Right lobe of liver (tissue), 4 donors: Measurements from ENCODE around the gene PNPLA7.

Source experiments
- POLR2A ChIP-seq: fragments of 450-650 bp; IDR thresholded peaks from one replicate; pipeline ENCODE4 v1.6.1; 2017; ENCODE audit warnings: antibody characterized with exemption, mild to moderate bottlenecking
- TF ChIP-seq, protein P1 (sequence below), 4 donors: fragments of 200-600 bp in 3 of 4; fragments of 450-650 bp in 1 of 4; IDR thresholded peaks; one replicate each; pipeline versions ENCODE4 v1.5.1 to v1.8.0; 2016 to 2022; ENCODE audit warnings: antibody characterized with exemption in 4 of 4, mild to moderate bottlenecking in 2 of 4
- donor health status: DM: no; HTN: no; CAD: no.
- donor health status: DM: no; HTN: no; CAD: no.
- donor health status: DM: no; HTN: yes; CAD: no.

DNA sequence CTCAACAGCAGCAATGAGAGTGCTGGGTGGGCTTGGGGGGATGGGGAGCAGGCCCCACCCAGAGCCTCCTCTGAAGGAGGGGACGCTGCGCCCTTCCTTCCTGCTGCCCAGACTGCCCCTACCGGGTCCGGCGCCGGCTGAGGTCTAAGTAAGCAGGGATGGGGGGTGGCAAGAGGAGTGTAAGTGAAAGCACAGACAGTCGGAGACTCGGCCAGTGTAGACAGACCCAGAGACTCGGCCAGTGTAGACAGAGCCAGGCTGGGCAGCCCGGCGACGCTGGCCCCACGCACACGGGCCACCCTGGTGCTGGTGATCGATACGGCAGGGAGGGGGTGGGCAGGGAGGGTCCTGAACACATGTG is 101.6 kb downstream of the PNPLA7 start:
- TF ChIP-seq POLR2A: no peak
- TF ChIP-seq, protein P1, sequence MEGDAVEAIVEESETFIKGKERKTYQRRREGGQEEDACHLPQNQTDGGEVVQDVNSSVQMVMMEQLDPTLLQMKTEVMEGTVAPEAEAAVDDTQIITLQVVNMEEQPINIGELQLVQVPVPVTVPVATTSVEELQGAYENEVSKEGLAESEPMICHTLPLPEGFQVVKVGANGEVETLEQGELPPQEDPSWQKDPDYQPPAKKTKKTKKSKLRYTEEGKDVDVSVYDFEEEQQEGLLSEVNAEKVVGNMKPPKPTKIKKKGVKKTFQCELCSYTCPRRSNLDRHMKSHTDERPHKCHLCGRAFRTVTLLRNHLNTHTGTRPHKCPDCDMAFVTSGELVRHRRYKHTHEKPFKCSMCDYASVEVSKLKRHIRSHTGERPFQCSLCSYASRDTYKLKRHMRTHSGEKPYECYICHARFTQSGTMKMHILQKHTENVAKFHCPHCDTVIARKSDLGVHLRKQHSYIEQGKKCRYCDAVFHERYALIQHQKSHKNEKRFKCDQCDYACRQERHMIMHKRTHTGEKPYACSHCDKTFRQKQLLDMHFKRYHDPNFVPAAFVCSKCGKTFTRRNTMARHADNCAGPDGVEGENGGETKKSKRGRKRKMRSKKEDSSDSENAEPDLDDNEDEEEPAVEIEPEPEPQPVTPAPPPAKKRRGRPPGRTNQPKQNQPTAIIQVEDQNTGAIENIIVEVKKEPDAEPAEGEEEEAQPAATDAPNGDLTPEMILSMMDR (IDR thresholded peaks at IDR 0.05): no peak
